H1 (cell line): Measurements from ENCODE around the gene MRPL11. TPM values are rescaled to one million over a fixed set of nuclear protein-coding genes. Genes with fewer than 3 reads are reported as not detected.

Source experiments
- CTCF ChIA-PET: fragments of 300-600 bp; sonication (Branson Sonifier 250); formaldehyde crosslinking; loops from one replicate; lab custom pipeline; 2021; ENCODE audit not compliant: partially characterized antibody; lab: Charles Lee
- POLR2A ChIA-PET: fragments of 300-600 bp; sonication (Branson Sonifier 250); formaldehyde crosslinking; loops from one replicate; lab custom pipeline; 2021; ENCODE audit warnings: inconsistent platforms; ENCODE audit not compliant: partially characterized antibody; lab: Charles Lee
- DNase-seq, 2 experiments: peaks; one replicate each; pipeline versions ENCODE4 v3.0.0 to v3.0.0-alpha.2; 2010 to 2022; ENCODE audit warnings: low spot score in 2 of 2, low read depth in 1 of 2, mixed read lengths in 1 of 2
- FAIRE-seq: peaks from 2 replicates; lab custom pipeline; 2011; peaks lifted over from hg19 to GRCh38; lab: Jason Lieb, UNC
- H2AFZ ChIP-seq: 2 replicates; pipeline ENCODE4 v1.8.1; 2012; ENCODE audit warnings: low read length, inconsistent platforms
- H2AK5ac ChIP-seq: 2 replicates; pipeline ENCODE4 v1.6.1; 2013; ENCODE audit warnings: low read depth, low read length
- H2BK120ac ChIP-seq: replicated peaks from 2 replicates; pipeline ENCODE3; 2013; ENCODE audit warnings: low read depth, low read length, inconsistent platforms
- H2BK12ac ChIP-seq: 2 replicates; pipeline ENCODE4 v1.6.1; 2013; ENCODE audit warnings: low read depth, low read length
- H2BK15ac ChIP-seq: 2 replicates; pipeline ENCODE4 v1.6.1; 2013; ENCODE audit warnings: low read length
- H2BK20ac ChIP-seq: 2 replicates; pipeline ENCODE4 v1.6.1; 2013; ENCODE audit warnings: low read length
- H2BK5ac ChIP-seq: 2 replicates; pipeline ENCODE4 v1.6.1; 2013; ENCODE audit warnings: low read depth, low read length
- H3K14ac ChIP-seq: 2 replicates; pipeline ENCODE4 v1.6.1; 2013; ENCODE audit warnings: inconsistent platforms; ENCODE audit not compliant: insufficient read length
- H3K18ac ChIP-seq: 2 replicates; pipeline ENCODE4 v1.6.1; 2013; ENCODE audit warnings: low read length; ENCODE audit errors: extremely low read depth
- H3K23ac ChIP-seq: 2 replicates; pipeline ENCODE4 v1.6.1; 2013; ENCODE audit warnings: inconsistent platforms; ENCODE audit not compliant: insufficient read length
- H3K23me2 ChIP-seq: 2 replicates; pipeline ENCODE4 v1.6.1; 2013; ENCODE audit warnings: low read depth, low read length
- H3K27ac ChIP-seq: 2 replicates; pipeline ENCODE4 v1.6.1; 2011; ENCODE audit warnings: low read depth, low read length, inconsistent platforms
- H3K27me3 ChIP-seq, 4 experiments: replicated peaks in 1 of 4; 1 replicate in 1 of 4; 2 replicates in 3 of 4; pipeline versions ENCODE4 v1.6.1 to v1.8.1; 2011 to 2013; ENCODE audit warnings: low read length in 3 of 4, mild to moderate bottlenecking in 3 of 4, inconsistent platforms in 2 of 4, mixed read lengths in 2 of 4, moderate library complexity in 1 of 4; ENCODE audit not compliant: control insufficient read depth in 3 of 4, insufficient read depth in 3 of 4; ENCODE audit errors: extremely low read depth in 1 of 4
- H3K36me3 ChIP-seq, 4 experiments: 2 replicates each; pipeline versions ENCODE4 v1.6.1 to v1.8.1; 2011 to 2013; ENCODE audit warnings: mild to moderate bottlenecking in 4 of 4, low read length in 3 of 4, moderate library complexity in 2 of 4, control low read depth in 1 of 4, inconsistent platforms in 1 of 4; ENCODE audit not compliant: insufficient read depth in 4 of 4, control insufficient read depth in 2 of 4
- H3K4ac ChIP-seq: replicated peaks from 2 replicates; pipeline ENCODE3; 2013; ENCODE audit warnings: low read length, low read depth, mixed read lengths, inconsistent platforms; ENCODE audit not compliant: insufficient read length
- H3K4me1 ChIP-seq, 4 experiments: replicated peaks in 1 of 4; 1 replicate in 1 of 4; 2 replicates in 3 of 4; pipeline versions ENCODE4 v1.6.1 to v1.8.1; 2011 to 2013; ENCODE audit warnings: low read length in 3 of 4, inconsistent platforms in 2 of 4, mixed read lengths in 1 of 4; ENCODE audit not compliant: insufficient read depth in 4 of 4, control insufficient read depth in 3 of 4
- H3K4me2 ChIP-seq, 2 experiments: 2 replicates each; pipeline versions ENCODE4 v1.6.1 to v1.8.1; 2011 to 2013; ENCODE audit warnings: low read depth in 2 of 2, low read length in 2 of 2, control low read depth in 1 of 2, inconsistent platforms in 1 of 2, mild to moderate bottlenecking in 1 of 2; ENCODE audit not compliant: insufficient read depth in 1 of 2
- H3K4me3 ChIP-seq, 4 experiments: fragments of 200-600, 300-600 bp in 1 of 4; sonication (generic), shearing (Covaris generic), sonication (Bioruptor Twin) in 1 of 4; 2 replicates each; pipeline versions ENCODE4 v1.5.1 to v1.8.1; 2011 to 2016; ENCODE audit warnings: low read length in 4 of 4, low read depth in 3 of 4, control low read depth in 2 of 4, inconsistent platforms in 2 of 4, mild to moderate bottlenecking in 2 of 4, mixed read lengths in 1 of 4, moderate library complexity in 1 of 4; ENCODE audit not compliant: insufficient read depth in 2 of 4; ENCODE audit errors: extremely low read depth in 1 of 4
- H3K56ac ChIP-seq: replicated peaks from 2 replicates; pipeline ENCODE3; 2013; ENCODE audit warnings: low read depth, mild to moderate bottlenecking, mixed read lengths, low read length, inconsistent platforms; ENCODE audit not compliant: insufficient read length
- H3K79me1 ChIP-seq: 2 replicates; pipeline ENCODE4 v1.6.1; 2013; ENCODE audit warnings: low read depth, low read length, control low read depth
- H3K79me2 ChIP-seq, 2 experiments: 2 replicates each; pipeline versions ENCODE4 v1.6.1 to v1.8.1; 2012 to 2013; ENCODE audit warnings: low read length in 2 of 2, mild to moderate bottlenecking in 2 of 2, inconsistent platforms in 1 of 2; ENCODE audit not compliant: insufficient read depth in 2 of 2, control insufficient read depth in 1 of 2
- H3K9ac ChIP-seq, 4 experiments: replicated peaks in 1 of 4; 1 replicate in 1 of 4; 2 replicates in 3 of 4; pipeline versions ENCODE4 v1.6.1 to v1.8.1; 2011 to 2013; ENCODE audit warnings: low read depth in 3 of 4, low read length in 3 of 4, control low read depth in 2 of 4, mild to moderate bottlenecking in 2 of 4, moderate library complexity in 2 of 4, inconsistent platforms in 1 of 4; ENCODE audit errors: extremely low read depth in 1 of 4
- H3K9me3 ChIP-seq, 2 experiments: 2 replicates each; pipeline versions ENCODE4 v1.6.1 to v1.8.1; 2012 to 2013; ENCODE audit warnings: mild to moderate bottlenecking in 2 of 2, moderate library complexity in 2 of 2, control low read depth in 1 of 2, inconsistent platforms in 1 of 2, low read depth in 1 of 2, low read length in 1 of 2, mixed read lengths in 1 of 2; ENCODE audit not compliant: insufficient read depth in 2 of 2
- H4K20me1 ChIP-seq, 2 experiments: replicated peaks in 1 of 2; 2 replicates each; pipeline versions ENCODE3 to v1.8.1; 2011 to 2013; ENCODE audit warnings: inconsistent platforms in 2 of 2, low read length in 2 of 2, mild to moderate bottlenecking in 1 of 2; ENCODE audit not compliant: insufficient read depth in 2 of 2, control insufficient read depth in 1 of 2
- H4K5ac ChIP-seq: 2 replicates; pipeline ENCODE4 v1.6.1; 2013; ENCODE audit warnings: low read length, low read depth, mixed read lengths, inconsistent platforms; ENCODE audit not compliant: insufficient read length
- H4K8ac ChIP-seq: 2 replicates; pipeline ENCODE4 v1.8.0; 2013; ENCODE audit warnings: mild to moderate bottlenecking, moderate library complexity, low read length, inconsistent platforms; ENCODE audit not compliant: insufficient read depth; ENCODE audit errors: extremely low read depth
- H4K91ac ChIP-seq: replicated peaks from 2 replicates; pipeline ENCODE3; 2013; ENCODE audit warnings: low read length, mixed read lengths, inconsistent platforms; ENCODE audit not compliant: insufficient read length
- BRCA1 ChIP-seq: IDR thresholded peaks from 2 replicates; pipeline ENCODE4 v1.6.1; 2012; ENCODE audit warnings: low read depth, low read length, improper control_type of control experiment
- CHD2 ChIP-seq: IDR thresholded peaks from 2 replicates; pipeline ENCODE4 v1.6.1; 2012; ENCODE audit warnings: low read length, improper control_type of control experiment
- CTBP2 ChIP-seq: IDR thresholded peaks from 2 replicates; pipeline ENCODE4 v1.7.0; 2011; ENCODE audit warnings: borderline replicate concordance, mild to moderate bottlenecking, moderate library complexity, mixed read lengths, low read length; ENCODE audit not compliant: insufficient read depth, insufficient read length
- E2F6 ChIP-seq: IDR thresholded peaks from 2 replicates; pipeline ENCODE4 v1.6.1; 2012; ENCODE audit warnings: inconsistent platforms
- POLR2A ChIP-seq, 2 experiments: IDR thresholded peaks; 1 replicate in 1 of 2; 2 replicates in 1 of 2; pipeline ENCODE4 v1.6.1; 2011; ENCODE audit warnings: low read depth in 2 of 2, low read length in 2 of 2, mild to moderate bottlenecking in 2 of 2; ENCODE audit errors: control extremely low read depth in 1 of 2
- POLR2AphosphoS5 ChIP-seq: IDR thresholded peaks from 2 replicates; pipeline ENCODE4 v1.6.1; 2011; ENCODE audit warnings: low read depth, low read length
- SIN3A ChIP-seq, 2 experiments: IDR thresholded peaks in 1 of 2; conservative IDR thresholded peaks in 1 of 2; 2 replicates each; pipeline ENCODE4 v1.6.1; 2011 to 2012; ENCODE audit warnings: low read length in 2 of 2, improper control_type of control experiment in 1 of 2, low read depth in 1 of 2, mild to moderate bottlenecking in 1 of 2
- SP1 ChIP-seq: IDR thresholded peaks from 2 replicates; pipeline ENCODE4 v1.6.1; 2011; ENCODE audit warnings: low read depth, low read length
- SUZ12 ChIP-seq: fragments of 200-600 bp; sonication (generic); IDR thresholded peaks from 2 replicates; pipeline ENCODE4 v1.6.1; 2012; ENCODE audit warnings: mild to moderate bottlenecking, inconsistent platforms, low read length, moderate library complexity, mixed read lengths
- TEAD4 ChIP-seq: IDR thresholded peaks from 2 replicates; pipeline ENCODE4 v1.6.1; 2012; ENCODE audit warnings: low read depth, low read length, inconsistent platforms, mixed read lengths
- WGBS, 2 experiments: shearing (Covaris generic) in 1 of 2; methylation state at CpG; one replicate each; pipeline versions ENCODE4 v1.1.6 to v1.1.7; 2013 to 2015; ENCODE audit warnings: low lambda C conversion rate in 2 of 2, mixed read lengths in 2 of 2, inconsistent platforms in 1 of 2, low coverage in 1 of 2, missing lambda C conversion rate in 1 of 2; ENCODE audit not compliant: insufficient replicate concordance in 2 of 2, insufficient coverage in 1 of 2, insufficient read length in 1 of 2; ENCODE audit errors: extremely low coverage in 1 of 2, missing lambda C conversion rate in 1 of 2; 5-methylcytosine and 5-hydroxymethylcytosine counted together
- polyA plus RNA-seq, 7 experiments: library from polyadenylated mRNA; depleted of rRNA in 3 of 7; stranded (reverse) in 5 of 7; unstranded in 2 of 7; fragments of >200 nt in 5 of 7; fragments of 200-250 nt in 2 of 7; gene quantifications; 1 replicate in 5 of 7; 2 replicates in 1 of 7; 4 replicates in 1 of 7; pipeline versions ENCODE4 v1.2.1 to v1.2.3, GENCODE V29; 2011 to 2013; ENCODE audit warnings: missing spikeins in 2 of 7, mixed read lengths in 2 of 7
- total RNA-seq: library from RNA; stranded (reverse); fragmentation: NEBNext Ultra II Directional; extraction: Animal tissue kit (Norgen Biotek cat#: 25700); gene quantifications from 2 replicates; pipeline ENCODE4 v1.2.1, GENCODE V29; 2021

Gene MRPL11
- total and polyA plus RNA-seq, 2 of the 8 experiments (the other 6 are each of a cell fraction or from before 2014, with no cell fraction given), result 105 to 141 TPM

- Histone ChIP-seq H3K4me2 (peak overlapping the region; percentile 29 to 65; a peak in 3 of 4 replicates), H4K20me1 (no peaks in the 10 kb centered on the region), H2BK5ac (no peak overlapping the region), H3K27ac (no peak overlapping the region), H3K79me2 (no peaks in the 10 kb centered on the region), H3K9ac (no peak overlapping the region), H4K5ac (no peak overlapping the region), H3K27me3 (no peaks in the 10 kb centered on the region), H3K4me1 (no peaks in the 10 kb centered on the region), H3K9me3 (no peaks in the 10 kb centered on the region), H3K56ac (no peak overlapping the region), H3K4me3 (peak overlapping the region in 3 of 4 experiments; percentile 16 to 46 (median 23); a peak in 6 of 8 replicates), H2AK5ac (no peak overlapping the region), H3K79me1 (no peaks in the 10 kb centered on the region), H3K18ac (peak overlapping the region; percentile 75; the same call in 1 of the 2 replicates), H3K23me2 (no peaks in the 10 kb centered on the region), H2AFZ (peak overlapping the region; percentile 100), H4K8ac (no peak overlapping the region), H3K36me3 (no peaks in the 10 kb centered on the region), H2BK120ac (peak overlapping the region; percentile 17), H2BK15ac (no peak overlapping the region), H3K23ac (no peak overlapping the region), H3K4ac (no peak overlapping the region), H3K14ac (no peak overlapping the region), H2BK20ac (no peak overlapping the region), H2BK12ac (no peak overlapping the region), H4K91ac (no peak overlapping the region)
- WGBS, 2 experiments, result 30% methylated on average over 20 of the region's 20 CpGs; no CpG with 5 or more reads in 1 of the 2 experiments
- ChIA-PET POLR2A (interaction anchor here (0.6 to 2.4 kb wide), 9 partner anchors 12 to 966 kb away, joined by 3 to 8 read pairs (median 5); partner anchors contain the start of genes BRMS1, DPP3, MRPL11 and RBM4B), CTCF (interaction anchor here (0.5 to 8.6 kb wide), 42 partner anchors 8 to 705 kb away, joined by 3 to 100 read pairs (median 6); partner anchors contain the start of genes B4GAT1, DPP3, MRPL11 and NPAS4)
- FAIRE-seq (peak; percentile 75), DNase-seq (peak; percentile 75 to 97)
- no peak for TF ChIP-seq POLR2A (IDR thresholded peaks at IDR 0.05; ENCODE audit: control extremely low read depth in 1 of 2, low read depth in 2 of 2, low read length in 2 of 2)
- TF ChIP-seq SP1, result 0 out of 2 replicates have a peak, but pooled peaks have one; percentile 15
- no peak for TF ChIP-seq TEAD4
- no peak for TF ChIP-seq CTBP2
- 0 out of 4 replicates have a peak, but pooled peaks of 1 of the 2 experiments have one; percentile 44 for TF ChIP-seq SIN3A (conservative IDR thresholded peaks at IDR 0.05 in 1 of 2, IDR thresholded peaks at IDR 0.05 in 1 of 2; ENCODE audit: low read depth in 1 of 2, low read length in 2 of 2)
- no peak for TF ChIP-seq E2F6
- TF ChIP-seq CHD2, result no peak
- no peak for TF ChIP-seq POLR2AphosphoS5
- TF ChIP-seq SUZ12, result no peak
- no peak for TF ChIP-seq BRCA1
Measured at GRCh38 chr11:66386171-66387069, 52.2 kb downstream of the MRPL11 start.
